B cell (primary cell): ENCODE data around the gene NFKBIA. TPM values are rescaled to one million over a fixed set of nuclear protein-coding genes. Genes with fewer than 3 reads are reported as not detected.

Experiments
- ATAC-seq: fragments of 200-7000 bp; cut with Tn5 transposase; one replicate; pipeline ENCODE4 v1.10.0; 2021; ENCODE audit warnings: low read depth, mild to moderate bottlenecking, moderate number of reproducible peaks, moderate library complexity
- CTCF ChIA-PET: fragments of 350-600 bp; sonication (Branson Sonifier 250); formaldehyde crosslinking; loops from one replicate; lab custom pipeline; 2021; ENCODE audit warnings: antibody characterized with exemption, inconsistent platforms; lab: Charles Lee
- POLR2A ChIA-PET: fragments of 350-600 bp; sonication (Branson Sonifier 250); formaldehyde crosslinking; loops from one replicate; lab custom pipeline; 2021; ENCODE audit warnings: antibody characterized with exemption; lab: Charles Lee
- DNase-seq: peaks from one replicate; pipeline ENCODE4 v3.0.0; 2013
- H2AFZ ChIP-seq: 2 replicates; pipeline ENCODE4 v1.6.1; 2012; ENCODE audit warnings: mild to moderate bottlenecking, low read depth, low read length; ENCODE audit not compliant: insufficient read depth, poor library complexity, severe bottlenecking
- H3K27ac ChIP-seq, 2 donors: 1 replicate in 1 of 2; 2 replicates in 1 of 2; pipeline ENCODE4 v1.5.1; 2012 to 2013; ENCODE audit warnings: low read length in 2 of 2, mild to moderate bottlenecking in 2 of 2, moderate library complexity in 1 of 2
- H3K27me3 ChIP-seq, 4 experiments: fragments of 200-600 bp in 1 of 4; sonication (generic) in 1 of 4; replicated peaks in 1 of 4; 1 replicate in 2 of 4; 2 replicates in 2 of 4; pipeline versions ENCODE4 v1.6.1 to v1.7.0; 2013 to 2016; ENCODE audit warnings: low read length in 3 of 4, mild to moderate bottlenecking in 2 of 4, mixed read lengths in 1 of 4, moderate library complexity in 1 of 4; ENCODE audit not compliant: insufficient read depth in 4 of 4, control insufficient read depth in 3 of 4; ENCODE audit errors: control extremely low read depth in 1 of 4
- H3K36me3 ChIP-seq, 2 experiments: replicated peaks in 1 of 2; 1 replicate in 1 of 2; 2 replicates in 1 of 2; pipeline versions ENCODE4 v1.6.1 to v1.7.1; 2013; ENCODE audit warnings: low read length in 1 of 2; ENCODE audit not compliant: insufficient read depth in 2 of 2, control insufficient read depth in 1 of 2; ENCODE audit errors: control extremely low read depth in 1 of 2, extremely low read depth in 1 of 2
- H3K4me1 ChIP-seq, 2 donors: fragments of 200-600 bp in 1 of 2; sonication (generic) in 1 of 2; 1 replicate in 1 of 2; 2 replicates in 1 of 2; pipeline versions ENCODE4 v1.5.1 to v1.6.1; 2013 to 2017; ENCODE audit warnings: low read length in 2 of 2; ENCODE audit not compliant: control insufficient read depth in 2 of 2, insufficient read depth in 2 of 2
- H3K4me2 ChIP-seq: replicated peaks from 2 replicates; pipeline ENCODE3; 2012; ENCODE audit warnings: mild to moderate bottlenecking, low read depth, low read length; ENCODE audit not compliant: poor library complexity, severe bottlenecking
- H3K4me3 ChIP-seq, 5 experiments: fragments of 200-600 bp in 1 of 5; sonication (generic) in 1 of 5; 1 replicate in 3 of 5; 2 replicates in 2 of 5; pipeline versions ENCODE4 v1.5.1 to v1.7.0; 2011 to 2016; ENCODE audit warnings: low read length in 4 of 5, mild to moderate bottlenecking in 4 of 5, low read depth in 2 of 5, control low read depth in 1 of 5, moderate library complexity in 1 of 5; ENCODE audit not compliant: insufficient read depth in 1 of 5; ENCODE audit errors: control extremely low read depth in 1 of 5, extremely low read depth in 1 of 5
- H3K79me2 ChIP-seq: fragments of 200-600 bp; sonication (generic); one replicate; pipeline ENCODE4 v1.6.0; 2016; ENCODE audit warnings: low read length; ENCODE audit not compliant: control insufficient read depth, insufficient read depth
- H3K9ac ChIP-seq: fragments of 200-600 bp; sonication (generic); 2 replicates; pipeline ENCODE4 v1.6.1; 2017; ENCODE audit warnings: mild to moderate bottlenecking, low read length, moderate library complexity
- H3K9me3 ChIP-seq, 3 donors: one replicate each; pipeline versions ENCODE4 v1.6.1 to v1.7.1; 2013; ENCODE audit warnings: low read length in 2 of 3; ENCODE audit not compliant: control insufficient read depth in 2 of 3, insufficient read depth in 1 of 3; ENCODE audit errors: control extremely low read depth in 1 of 3
- H4K20me1 ChIP-seq: 2 replicates; pipeline ENCODE4 v1.6.0; 2012; ENCODE audit warnings: mild to moderate bottlenecking, low read length; ENCODE audit not compliant: insufficient read depth, control insufficient read depth, poor library complexity, severe bottlenecking
- H3K27ac Mint-ChIP-seq: one replicate; pipeline ENCODE4 v1.8.0; 2021; ENCODE audit warnings: mixed read lengths
- H3K27me3 Mint-ChIP-seq: one replicate; pipeline ENCODE4 v1.8.0; 2021; ENCODE audit warnings: mixed read lengths
- H3K4me1 Mint-ChIP-seq: one replicate; pipeline ENCODE4 v1.8.0; 2021; ENCODE audit warnings: mixed read lengths
- H3K4me3 Mint-ChIP-seq: one replicate; pipeline ENCODE4 v1.8.0; 2021; ENCODE audit warnings: mixed read lengths
- H3K9me3 Mint-ChIP-seq: one replicate; pipeline ENCODE4 v1.8.0; 2022; ENCODE audit warnings: mixed read lengths; ENCODE audit not compliant: insufficient read depth
- CTCF ChIP-seq: fragments of 200-600 bp; IDR thresholded peaks from one replicate; pipeline ENCODE4 v1.8.0; 2022; ENCODE audit warnings: antibody characterized with exemption, mild to moderate bottlenecking
- EZH2 ChIP-seq: IDR thresholded peaks from 2 replicates; pipeline ENCODE4 v1.6.1; 2012; ENCODE audit warnings: borderline replicate concordance, low read depth, mild to moderate bottlenecking, moderate library complexity, low read length; ENCODE audit not compliant: insufficient read depth, poor library complexity, severe bottlenecking
- WGBS: methylation state at CpG from one replicate; pipeline ENCODE4 v1.1.5; 2013; ENCODE audit warnings: missing lambda C conversion rate; ENCODE audit not compliant: insufficient coverage; 5-methylcytosine and 5-hydroxymethylcytosine counted together
- intact Hi-C: fragments of 100-400 bp; cut with micrococcal nuclease; formaldehyde crosslinking; loops from one replicate; pipeline ENCODE4 v1.10.0; 2022
- polyA plus RNA-seq: library from polyadenylated mRNA; depleted of rRNA; stranded (reverse); fragments of >200 nt; gene quantifications from 2 replicates; pipeline ENCODE4 v1.2.3, GENCODE V29; 2012
- total RNA-seq, 2 donors: library from RNA; stranded (reverse); fragments of 120-200 nt in 1 of 2; gene quantifications; 1 replicate in 1 of 2; 2 replicates in 1 of 2; pipeline versions ENCODE4 v1.2.3 to v1.2.4, GENCODE V29; 2013 to 2022

The NFKBIA gene
- total and polyA plus RNA-seq, 2 donors (not counting 1 experiment from before 2014, with no cell fraction given): 308 to 3,195 TPM

DNA sequence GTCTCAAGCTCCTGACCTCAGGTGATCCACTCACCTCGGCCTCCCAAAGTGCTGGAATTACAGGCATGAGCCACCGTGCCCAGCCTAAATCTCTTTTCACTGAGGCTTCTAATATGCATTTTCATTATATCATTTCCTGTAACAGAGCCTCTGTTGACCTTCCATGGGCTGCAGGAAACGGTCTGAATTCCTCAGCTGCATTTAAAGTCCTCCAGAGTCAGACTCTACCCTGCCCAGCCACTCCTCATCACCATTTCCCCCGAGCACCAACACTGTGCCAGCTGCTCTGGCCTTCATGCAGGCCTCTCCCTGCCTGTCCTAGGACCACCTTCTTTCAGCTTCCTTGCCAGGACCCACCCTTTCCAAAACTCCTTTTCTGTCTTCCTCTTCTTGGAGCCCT lies 9.8 kb upstream of the NFKBIA start:
- Histone ChIP-seq H3K9ac (no peak overlapping the region), H2AFZ (no peak overlapping the region), H3K4me2 (no peak overlapping the region), H3K79me2 (no peaks in the 10 kb centered on the region), H3K9me3 (no peaks in the 10 kb centered on the region), H3K4me1 (peaks cover 8 to 26% of the 10 kb centered on the region in 2 donors), H3K4me3 (no peak overlapping the region), H4K20me1 (no peaks in the 10 kb centered on the region), H3K36me3 (no peaks in the 10 kb centered on the region), H3K27me3 (no peaks in the 10 kb centered on the region), H3K27ac (no peak overlapping the region)
- ATAC-seq: no peak
- Mint-ChIP-seq H3K27me3 (no peaks in the 10 kb centered on the region), H3K9me3 (no peaks in the 10 kb centered on the region), H3K4me3 (no peak overlapping the region), H3K27ac (no peak overlapping the region), H3K4me1 (peaks cover 25% of the 10 kb centered on the region)
- TF ChIP-seq EZH2: no peak
- no peak for TF ChIP-seq CTCF
- POLR2A ChIA-PET: no interaction called here
- 78% methylated on average over 4 of the region's 4 CpGs for WGBS
- CTCF ChIA-PET: interaction anchor here (1.0 to 19.8 kb wide), 9 partner anchors 8 to 301 kb away, joined by 3 to 512 read pairs (median 18); partner anchors contain the start of gene NFKBIA
- DNase-seq: no peak
- intact Hi-C loops: no loop called here

- TF ChIP-seq CTCF (no peak), EZH2 (no peak)
- Mint-ChIP-seq H3K4me1 (peaks cover 25% of the 10 kb centered on the region), H3K27me3 (no peaks in the 10 kb centered on the region), H3K27ac (no peak overlapping the region), H3K9me3 (no peaks in the 10 kb centered on the region), H3K4me3 (no peak overlapping the region)
- intact Hi-C loops: loop anchor here (1.0 kb wide), 4 partner anchors 7 to 740 kb away; no protein-coding TSS in a partner anchor
- Histone ChIP-seq H3K36me3 (no peaks in the 10 kb centered on the region), H3K9me3 (no peaks in the 10 kb centered on the region), H3K79me2 (no peaks in the 10 kb centered on the region), H3K4me1 (peaks cover 8 to 26% of the 10 kb centered on the region in 2 donors), H2AFZ (peak overlapping the region; percentile 20), H3K4me2 (no peak overlapping the region), H3K27ac (no peak overlapping the region), H3K4me3 (no peak overlapping the region), H4K20me1 (no peaks in the 10 kb centered on the region), H3K9ac (no peak overlapping the region), H3K27me3 (no peaks in the 10 kb centered on the region)
- ATAC-seq: no peak
- CTCF ChIA-PET: interaction anchor here (0.5 to 19.8 kb wide), 23 partner anchors 8 to 803 kb away, joined by 3 to 512 read pairs (median 4); partner anchors contain the start of gene NFKBIA
- DNase-seq: no peak
- POLR2A ChIA-PET: interaction anchor here (1.7 kb wide), 1 partner anchor 8 kb away, joined by 6 read pairs; the partner anchor contains the start of gene NFKBIA
- WGBS: 84% methylated on average over 9 of the region's 12 CpGs
Measured at GRCh38 chr14:35412272-35413056, 7.9 kb upstream of the NFKBIA start.
